Tongue (tissue), 2 donors: ENCODE data around the gene SPOCK1. TPM values are rescaled to one million over a fixed set of nuclear protein-coding genes. Genes with fewer than 3 reads are reported as not detected.

Source experiments
- small RNA-seq: library from RNA; depleted of rRNA; stranded (forward); fragments of <200 nt; gene quantifications from one replicate; pipeline ENCODE3, GENCODE V24; 2014; ENCODE audit warnings: low replicate concordance
- total RNA-seq: library from RNA; depleted of rRNA; stranded (reverse); fragments of >200 nt; gene quantifications from one replicate; pipeline ENCODE4 v1.2.3, GENCODE V29; 2014

The SPOCK1 gene
- total RNA-seq, 1 donor from 2014 or later = 12.3 TPM

Small RNA genes lying within 50 kb of the gene (small RNA-seq; reads per million reads assigned to genes)
- gene RNA5SP193 = not detected

Other genes with a start within 250 kb of the SPOCK1 start
- gene KLHL3, start 236.8 kb upstream of the SPOCK1 start, total RNA-seq = 15.5 TPM